ENCODE data around the gene MYL6.

Gene MYL6

DNA sequence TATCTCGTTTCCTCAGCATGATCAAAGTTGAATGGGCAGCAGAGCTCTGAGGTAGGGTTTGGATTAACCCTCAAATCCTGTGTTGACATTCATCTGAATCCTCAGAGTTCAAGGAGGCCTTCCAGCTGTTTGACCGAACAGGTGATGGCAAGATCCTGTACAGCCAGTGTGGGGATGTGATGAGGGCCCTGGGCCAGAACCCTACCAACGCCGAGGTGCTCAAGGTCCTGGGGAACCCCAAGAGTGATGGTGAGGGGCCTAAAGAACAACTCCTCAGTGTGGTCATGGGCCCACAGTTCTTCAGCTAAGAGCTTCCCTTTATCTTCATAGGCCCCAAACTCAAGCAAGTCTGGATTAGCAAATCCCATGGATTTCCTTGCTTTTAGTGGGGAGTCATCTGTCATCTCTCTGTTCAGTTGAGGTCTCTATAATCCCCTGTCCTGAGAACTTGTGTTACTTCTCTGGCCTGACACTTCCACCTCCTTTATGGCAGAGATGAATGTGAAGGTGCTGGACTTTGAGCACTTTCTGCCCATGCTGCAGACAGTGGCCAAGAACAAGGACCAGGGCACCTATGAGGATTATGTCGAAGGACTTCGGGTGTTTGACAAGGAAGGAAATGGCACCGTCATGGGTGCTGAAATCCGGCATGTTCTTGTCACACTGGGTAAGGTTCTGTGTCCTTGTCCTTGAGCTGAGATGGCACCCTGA lies 1.5 kb downstream of the MYL6 start:
- Mint-ChIP-seq H3K36me3 (peaks cover 72% of the 10 kb centered on the region), H3K4me1 (peaks cover 56% of the 10 kb centered on the region), H3K4me3 (peak overlapping the region; percentile 95), H3K27me3 (no peaks in the 10 kb centered on the region), H3K9me3 (no peaks in the 10 kb centered on the region), H3K27ac (peak overlapping the region; percentile 93)
- ATAC-seq = no peak

DNA sequence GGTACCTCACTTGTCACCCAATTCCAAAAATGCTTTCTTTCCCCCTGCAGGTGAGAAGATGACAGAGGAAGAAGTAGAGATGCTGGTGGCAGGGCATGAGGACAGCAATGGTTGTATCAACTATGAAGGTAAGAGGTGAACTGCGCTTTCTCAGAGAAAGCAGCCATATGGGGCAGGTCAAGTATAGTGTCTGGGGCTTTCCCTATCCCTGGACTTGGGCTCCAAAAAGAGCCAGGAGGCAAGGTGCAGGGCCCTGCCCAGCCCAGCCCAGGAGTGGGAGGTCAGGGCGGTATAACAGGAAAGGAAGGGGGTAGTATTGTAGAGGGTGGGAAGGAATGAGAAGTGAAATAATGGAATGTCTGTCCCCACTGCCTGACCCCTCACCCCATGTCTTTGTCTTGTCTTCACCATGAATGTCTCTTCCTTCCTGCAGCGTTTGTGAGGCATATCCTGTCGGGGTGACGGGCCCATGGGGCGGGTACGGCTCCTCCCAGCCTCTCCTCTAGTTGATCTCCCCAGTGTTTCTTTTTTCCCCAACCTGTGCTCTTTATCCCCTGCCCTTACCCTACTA lies 2.1 kb downstream of the MYL6 start:
- Mint-ChIP-seq H3K27ac (peak overlapping the region; percentile 93), H3K9me3 (no peaks in the 10 kb centered on the region), H3K4me3 (peak overlapping the region; percentile 95), H3K4me1 (peaks cover 50% of the 10 kb centered on the region), H3K36me3 (peaks cover 68% of the 10 kb centered on the region), H3K27me3 (no peaks in the 10 kb centered on the region)
- ATAC-seq = no peak

- Mint-ChIP-seq H3K27me3 (no peaks in the 10 kb centered on the region), H3K4me1 (peaks cover 44% of the 10 kb centered on the region), H3K4me3 (peak overlapping the region; percentile 95), H3K9me3 (no peaks in the 10 kb centered on the region), H3K36me3 (peaks cover 71% of the 10 kb centered on the region), H3K27ac (peak overlapping the region; percentile 93)
- ATAC-seq = no peak
Observed at GRCh38 chr12:56160894-56161689, 2.9 kb downstream of the MYL6 start.

DNA sequence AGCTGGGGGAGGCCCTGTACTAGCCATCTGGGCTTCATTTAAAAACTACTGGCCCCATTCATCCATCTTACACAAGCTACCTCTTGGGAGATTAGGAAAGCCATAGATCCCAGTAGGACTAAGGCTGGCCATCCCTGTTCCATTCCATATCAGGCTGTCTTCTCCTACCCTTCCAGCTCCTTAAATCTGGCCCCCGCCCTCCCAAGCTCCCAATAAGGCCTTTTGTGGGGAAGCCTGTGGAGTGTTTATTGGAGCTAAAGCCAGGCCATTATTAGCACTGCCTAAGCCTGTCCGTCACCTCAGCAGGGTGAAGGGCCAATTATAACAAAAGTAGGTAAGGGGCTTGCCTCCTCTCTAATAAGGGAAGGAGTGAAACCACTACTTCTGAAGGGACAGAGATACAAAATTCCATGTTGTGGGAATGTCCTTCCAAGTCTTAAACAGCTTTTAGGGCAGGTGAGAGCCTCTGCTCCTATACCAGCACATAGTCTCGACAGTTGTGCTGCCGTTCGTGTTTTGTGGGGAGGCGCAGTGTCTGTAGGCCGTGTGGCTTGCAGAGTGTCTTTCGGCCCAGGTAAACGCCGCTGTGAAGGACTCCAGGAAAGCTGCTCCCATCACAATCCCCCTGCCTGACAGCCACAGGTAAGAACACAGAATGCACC lies 3.7 kb downstream of the MYL6 start:
- Mint-ChIP-seq H3K9me3 (no peaks in the 10 kb centered on the region), H3K27me3 (no peaks in the 10 kb centered on the region), H3K4me1 (peaks cover 44% of the 10 kb centered on the region), H3K36me3 (peaks cover 71% of the 10 kb centered on the region), H3K27ac (peak overlapping the region; percentile 46), H3K4me3 (peak overlapping the region; percentile 59)
- no peak for ATAC-seq

- no peak for ATAC-seq
- Mint-ChIP-seq H3K36me3 (peaks cover 76% of the 10 kb centered on the region), H3K27me3 (no peaks in the 10 kb centered on the region), H3K27ac (peak overlapping the region; percentile 46), H3K4me3 (no peak overlapping the region), H3K4me1 (peaks cover 38% of the 10 kb centered on the region), H3K9me3 (no peaks in the 10 kb centered on the region)
Observed at GRCh38 chr12:56162468-56163290, 4.5 kb downstream of the MYL6 start.

DNA sequence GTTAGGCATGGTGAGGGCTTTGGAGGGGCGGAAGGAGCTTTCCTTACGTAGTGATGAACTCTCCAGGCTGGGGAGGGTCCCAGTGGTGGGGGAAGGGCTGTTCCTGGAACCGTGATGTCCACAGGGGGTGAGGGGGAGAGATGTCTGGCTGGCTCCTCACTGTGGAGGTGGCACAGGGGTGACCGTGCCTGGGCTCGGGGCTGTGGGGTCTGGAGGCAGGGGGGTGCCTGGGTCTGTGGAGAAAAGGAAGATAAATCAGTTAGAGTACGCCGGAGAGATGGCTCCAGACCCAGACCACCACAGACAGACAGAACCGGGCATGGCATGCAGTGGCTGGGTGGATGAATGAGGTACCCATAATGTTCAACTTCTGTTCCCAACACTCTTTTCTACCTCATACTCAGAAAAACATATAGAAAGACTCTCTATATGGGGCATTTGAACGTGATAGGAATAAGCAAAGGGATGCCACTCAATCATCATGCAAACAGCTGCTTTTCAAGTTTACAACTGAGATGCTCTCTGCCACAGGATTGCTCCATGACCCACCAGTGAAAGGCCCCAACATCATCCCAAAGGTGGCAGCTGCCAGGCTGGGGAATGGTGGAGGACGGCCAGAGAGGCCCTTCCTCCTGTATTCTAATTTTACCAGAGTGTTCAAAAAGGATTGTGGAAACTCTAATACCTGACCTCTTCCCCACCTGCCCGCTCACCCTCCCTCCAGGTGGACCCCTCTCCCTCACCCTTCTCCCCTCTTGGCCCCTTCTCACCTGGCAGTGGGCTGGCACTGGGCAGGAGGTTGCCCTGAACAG lies 5.6 kb downstream of the MYL6 start:
- Mint-ChIP-seq H3K36me3 (peaks cover 75% of the 10 kb centered on the region), H3K27ac (peak overlapping the region; percentile 46), H3K9me3 (no peaks in the 10 kb centered on the region), H3K27me3 (no peaks in the 10 kb centered on the region), H3K4me3 (no peak overlapping the region), H3K4me1 (peaks cover 38% of the 10 kb centered on the region)
- no peak for ATAC-seq

DNA sequence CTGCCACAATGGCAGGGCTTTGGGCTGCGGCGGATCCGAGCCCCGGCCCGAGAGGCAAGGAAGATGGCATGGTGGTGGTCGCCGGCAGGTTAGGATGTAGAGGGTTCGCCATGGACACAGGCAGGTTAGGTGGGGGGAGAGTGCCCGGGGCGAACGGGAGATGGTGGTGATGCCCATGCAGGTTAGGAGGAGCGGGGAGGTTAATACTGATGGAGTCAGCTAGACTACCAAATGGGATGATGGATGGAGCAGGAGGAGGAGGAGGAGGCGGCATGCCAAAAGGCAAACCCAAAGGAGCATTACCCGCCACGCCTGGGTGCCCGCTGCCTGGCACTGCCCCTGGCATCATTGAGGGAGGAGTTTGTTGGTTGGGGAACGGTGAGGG lies 6.2 kb downstream of the MYL6 start:
- H3K4me3 Mint-ChIP-seq = no peak overlapping the region
- peaks cover 32% of the 10 kb centered on the region for H3K4me1 Mint-ChIP-seq
- H3K9me3 Mint-ChIP-seq = no peaks in the 10 kb centered on the region
- no peak overlapping the region for H3K27ac Mint-ChIP-seq
- H3K36me3 Mint-ChIP-seq = peaks cover 75% of the 10 kb centered on the region
- ATAC-seq = no peak
- H3K27me3 Mint-ChIP-seq = no peaks in the 10 kb centered on the region

GRCh38 chr12:56165369-56165768 lies 7.2 kb downstream of the MYL6 start:
- Mint-ChIP-seq H3K27ac (no peak overlapping the region), H3K27me3 (no peaks in the 10 kb centered on the region), H3K36me3 (peaks cover 75% of the 10 kb centered on the region)

GRCh38 chr12:56169229-56169759 lies 11.1 kb downstream of the MYL6 start:
- no peak overlapping the region for H3K4me3 Mint-ChIP-seq
- no peaks in the 10 kb centered on the region for H3K27me3 Mint-ChIP-seq
- H3K9me3 Mint-ChIP-seq = no peaks in the 10 kb centered on the region
- no peak overlapping the region for H3K27ac Mint-ChIP-seq
- H3K36me3 Mint-ChIP-seq = peaks cover 70% of the 10 kb centered on the region
- H3K4me1 Mint-ChIP-seq = no peaks in the 10 kb centered on the region
- ATAC-seq = no peak

More at GRCh38 chr12:56165369-56165768, 7.2 kb downstream of the MYL6 start:
- no peaks in the 10 kb centered on the region for H3K9me3 Mint-ChIP-seq
- H3K4me1 Mint-ChIP-seq = peaks cover 22% of the 10 kb centered on the region
- H3K4me3 Mint-ChIP-seq = no peak overlapping the region
- no peak for ATAC-seq

- Mint-ChIP-seq H3K9me3 (no peaks in the 10 kb centered on the region), H3K27me3 (no peaks in the 10 kb centered on the region), H3K4me3 (no peak overlapping the region), H3K4me1 (no peaks in the 10 kb centered on the region), H3K27ac (no peak overlapping the region), H3K36me3 (peaks cover 70% of the 10 kb centered on the region)
- ATAC-seq = no peak
Observed at GRCh38 chr12:56172839-56173238, 14.7 kb downstream of the MYL6 start.

GRCh38 chr12:56178347-56178746 lies 20.2 kb downstream of the MYL6 start:
- no peak overlapping the region for H3K4me3 Mint-ChIP-seq
- H3K4me1 Mint-ChIP-seq = no peaks in the 10 kb centered on the region
- H3K27me3 Mint-ChIP-seq = no peaks in the 10 kb centered on the region
- peak overlapping the region; percentile 44 for H3K27ac Mint-ChIP-seq
- peaks cover 57% of the 10 kb centered on the region for H3K36me3 Mint-ChIP-seq
- ATAC-seq = no peak
- no peaks in the 10 kb centered on the region for H3K9me3 Mint-ChIP-seq

DNA sequence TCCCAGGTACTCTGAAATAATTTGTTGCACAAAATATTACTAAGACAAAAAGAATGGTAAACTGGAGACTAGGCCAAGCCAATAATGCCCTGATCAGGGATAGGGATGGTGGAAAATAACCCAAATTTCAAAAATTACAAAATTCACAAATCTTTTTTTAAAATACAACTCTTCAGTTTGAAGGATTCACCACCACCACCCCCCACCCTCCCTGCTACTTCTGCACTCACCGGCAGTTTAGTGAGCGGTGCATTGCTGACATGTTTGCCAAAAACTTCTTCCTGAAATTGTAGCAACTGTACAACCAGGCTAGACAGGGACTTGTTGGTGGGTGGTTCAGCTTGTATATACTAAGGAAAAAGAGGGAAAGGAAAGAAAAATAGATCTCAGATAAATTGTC lies 28.8 kb downstream of the MYL6 start:
- no peak for ATAC-seq
- H3K4me3 Mint-ChIP-seq = no peak overlapping the region
- H3K27me3 Mint-ChIP-seq = no peaks in the 10 kb centered on the region
- H3K36me3 Mint-ChIP-seq = peaks cover 34% of the 10 kb centered on the region
- peak overlapping the region; percentile 91 for H3K27ac Mint-ChIP-seq
- H3K4me1 Mint-ChIP-seq = peaks cover 31% of the 10 kb centered on the region
- H3K9me3 Mint-ChIP-seq = no peaks in the 10 kb centered on the region

DNA sequence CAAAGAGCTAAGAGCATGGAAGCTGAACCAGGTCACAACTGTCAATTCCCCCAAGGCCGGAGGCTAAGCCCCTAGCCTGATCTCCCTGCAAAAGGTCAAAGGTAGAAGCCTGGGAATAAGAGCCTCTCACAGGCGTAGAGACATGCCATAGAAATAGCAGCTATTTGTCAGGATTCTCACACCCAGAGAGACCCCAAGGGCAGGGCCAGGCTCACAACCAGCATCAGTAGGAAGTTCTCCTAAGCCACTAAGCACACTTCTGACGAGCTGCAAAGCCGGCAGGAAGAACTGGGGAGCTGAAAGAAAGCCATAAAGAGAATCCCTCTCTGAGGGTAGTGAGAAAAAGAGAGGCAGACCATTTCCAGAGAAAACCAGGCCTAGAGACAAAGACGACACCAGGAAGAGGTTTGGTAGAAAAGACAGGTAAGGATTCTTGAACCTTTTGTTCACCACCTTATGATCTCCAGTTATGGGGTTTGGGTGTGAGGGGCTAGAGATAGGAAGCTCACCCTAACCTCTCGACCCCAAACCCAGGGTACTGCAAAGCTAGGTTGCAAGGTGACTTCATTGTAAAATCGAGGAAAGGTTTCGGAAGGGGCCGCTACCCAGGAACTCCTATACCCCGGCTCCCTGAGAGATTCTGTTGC lies 30.1 kb downstream of the MYL6 start:
- Mint-ChIP-seq H3K27ac (peak overlapping the region; percentile 91), H3K27me3 (no peaks in the 10 kb centered on the region), H3K36me3 (peaks cover 34% of the 10 kb centered on the region), H3K4me3 (peak overlapping the region; percentile 90), H3K9me3 (no peaks in the 10 kb centered on the region), H3K4me1 (peaks cover 39% of the 10 kb centered on the region)
- no peak for ATAC-seq
